CD8-positive, alpha-beta memory T cell (primary cell): ENCODE results near the gene DNAJB12. TPM values are rescaled to one million over a fixed set of nuclear protein-coding genes. Genes with fewer than 3 reads are reported as not detected.
A peak's percentile ranks its signal among the peaks of the same experiment; 100 is the strongest.

ENCODE experiments used
- CTCF ChIA-PET: fragments of 350-600 bp; sonication (Branson Sonifier 250); formaldehyde crosslinking; loops from one replicate; lab custom pipeline; 2021; ENCODE audit warnings: antibody characterized with exemption; lab: Charles Lee
- POLR2A ChIA-PET: fragments of 350-600 bp; sonication (Branson Sonifier 250); formaldehyde crosslinking; loops from one replicate; lab custom pipeline; 2021; ENCODE audit warnings: antibody characterized with exemption; lab: Charles Lee
- DNase-seq, 5 donors: peaks; one replicate each; pipeline versions ENCODE4 v3.0.0 to v3.0.0-alpha.2; 2020 to 2022; ENCODE audit warnings: mixed read lengths in 1 of 5
- H3K27ac ChIP-seq: one replicate; pipeline ENCODE4 v1.7.0; 2013; ENCODE audit warnings: low read depth, mild to moderate bottlenecking, low read length, moderate library complexity
- H3K27me3 ChIP-seq: 2 replicates; pipeline ENCODE4 v1.7.0; 2013; ENCODE audit warnings: low read length, mild to moderate bottlenecking; ENCODE audit not compliant: insufficient read depth, poor library complexity, severe bottlenecking
- H3K36me3 ChIP-seq: 2 replicates; pipeline ENCODE4 v1.7.0; 2013; ENCODE audit warnings: mild to moderate bottlenecking, low read length, moderate library complexity; ENCODE audit not compliant: insufficient read depth
- H3K4me1 ChIP-seq: 2 replicates; pipeline ENCODE4 v1.7.0; 2013; ENCODE audit warnings: mild to moderate bottlenecking, low read length, moderate library complexity; ENCODE audit not compliant: insufficient read depth
- H3K4me3 ChIP-seq: 2 replicates; pipeline ENCODE4 v1.7.0; 2013; ENCODE audit warnings: mild to moderate bottlenecking, low read length
- H3K9me3 ChIP-seq: 2 replicates; pipeline ENCODE4 v1.7.0; 2013; ENCODE audit warnings: mild to moderate bottlenecking, low read length
- H3K27ac Mint-ChIP-seq, 8 donors: one replicate each; pipeline ENCODE4 v1.8.0; 2020 to 2021; ENCODE audit warnings: mixed read lengths in 8 of 8, mild to moderate bottlenecking in 6 of 8, inconsistent platforms in 3 of 8, moderate library complexity in 3 of 8
- H3K27me3 Mint-ChIP-seq, 2 donors: one replicate each; pipeline ENCODE4 v1.8.0; 2020 to 2021; ENCODE audit warnings: mixed read lengths in 2 of 2, mild to moderate bottlenecking in 1 of 2, moderate library complexity in 1 of 2
- H3K36me3 Mint-ChIP-seq, 3 donors: one replicate each; pipeline ENCODE4 v1.8.0; 2020 to 2021; ENCODE audit warnings: mixed read lengths in 3 of 3, inconsistent platforms in 1 of 3, mild to moderate bottlenecking in 1 of 3
- H3K4me1 Mint-ChIP-seq, 3 donors: one replicate each; pipeline ENCODE4 v1.8.0; 2020 to 2021; ENCODE audit warnings: mixed read lengths in 3 of 3, inconsistent platforms in 1 of 3, mild to moderate bottlenecking in 1 of 3
- H3K4me3 Mint-ChIP-seq, 7 donors: one replicate each; pipeline ENCODE4 v1.8.0; 2020 to 2021; ENCODE audit warnings: mixed read lengths in 7 of 7, mild to moderate bottlenecking in 6 of 7, moderate library complexity in 4 of 7, inconsistent platforms in 2 of 7
- H3K9me3 Mint-ChIP-seq, 5 donors: one replicate each; pipeline ENCODE4 v1.8.0; 2020 to 2022; ENCODE audit warnings: mixed read lengths in 5 of 5, mild to moderate bottlenecking in 3 of 5, moderate library complexity in 2 of 5, inconsistent platforms in 1 of 5
- polyA plus RNA-seq: library from polyadenylated mRNA; unstranded; fragments of 300-500 nt; fragmentation: Illumina TruSeq; gene quantifications from one replicate; pipeline ENCODE4 v1.2.3, GENCODE V29; 2021
- total RNA-seq, 2 experiments: library from RNA; stranded (reverse); gene quantifications; one replicate each; pipeline ENCODE4 v1.2.3, GENCODE V29; 2021

DNAJB12 gene
- total and polyA plus RNA-seq, 3 experiments from 2014 or later, result 28.0 to 30.4 (median 29.4) TPM

GRCh38 chr10:72365106-72365895, 10.6 kb upstream of the DNAJB12 start:
- Histone ChIP-seq H3K36me3 (no peaks in the 10 kb centered on the region), H3K4me3 (no peak overlapping the region), H3K27ac (no peak overlapping the region), H3K27me3 (no peaks in the 10 kb centered on the region), H3K4me1 (peaks cover 11% of the 10 kb centered on the region), H3K9me3 (no peaks in the 10 kb centered on the region)
- DNase-seq, result no peak
- ChIA-PET POLR2A (interaction anchor here (0.7 to 1.2 kb wide), 3 partner anchors 181 to 469 kb away, joined by 3 to 5 read pairs (median 5); partner anchors contain the start of gene MCU), CTCF (interaction anchor here (0.7 to 3.4 kb wide), 12 partner anchors 9 to 696 kb away, joined by 3 to 32 read pairs (median 6); partner anchors contain the start of genes DNAJB12 and MCU)
- Mint-ChIP-seq H3K4me3 (peak overlapping the region in 2 of 7 donors; percentile 1 to 41), H3K27ac (peak overlapping the region in 4 of 8 donors; percentile 51 to 71 (median 60)), H3K4me1 (peaks cover 30 to 51% (median 39%) of the 10 kb centered on the region in 3 donors), H3K27me3 (no peaks in the 10 kb centered on the region), H3K36me3 (peaks cover 0 to 15% (median 1%) of the 10 kb centered on the region in 3 donors), H3K9me3 (no peaks in the 10 kb centered on the region)

- H3K4me3 ChIP-seq, result no peak overlapping the region
- peaks cover 10% of the 10 kb centered on the region for H3K4me1 ChIP-seq
- no peaks in the 10 kb centered on the region for H3K27me3 Mint-ChIP-seq
- H3K27me3 ChIP-seq, result no peaks in the 10 kb centered on the region
- peaks cover 24 to 42% (median 31%) of the 10 kb centered on the region in 3 donors for H3K4me1 Mint-ChIP-seq
- H3K27ac ChIP-seq, result no peak overlapping the region
- no peaks in the 10 kb centered on the region for H3K9me3 Mint-ChIP-seq
- DNase-seq, result peak; percentile 74 to 90 (median 81)
- no peaks in the 10 kb centered on the region for H3K36me3 ChIP-seq
- ChIA-PET POLR2A (interaction anchor here (0.6 to 1.2 kb wide), 3 partner anchors 261 to 470 kb away, joined by 3 to 5 read pairs (median 3); partner anchors contain the start of gene MCU), CTCF (interaction anchor here (0.7 to 3.4 kb wide), 13 partner anchors 10 to 697 kb away, joined by 3 to 32 read pairs (median 4); partner anchors contain the start of genes DNAJB12 and MCU)
- peaks cover 0 to 15% (median 1%) of the 10 kb centered on the region in 3 donors for H3K36me3 Mint-ChIP-seq
- H3K4me3 Mint-ChIP-seq, result peak overlapping the region in 6 of 7 donors; percentile 2 to 80 (median 53)
- peak overlapping the region in 6 of 8 donors; percentile 0 to 71 (median 42) for H3K27ac Mint-ChIP-seq
- H3K9me3 ChIP-seq, result no peaks in the 10 kb centered on the region
Observed at GRCh38 chr10:72364239-72364777, 9.6 kb upstream of the DNAJB12 start.

- Mint-ChIP-seq H3K27ac (peak overlapping the region in 1 of 8 donors; percentile 68), H3K9me3 (no peaks in the 10 kb centered on the region), H3K4me3 (no peak overlapping the region), H3K4me1 (peaks cover 28 to 36% (median 28%) of the 10 kb centered on the region in 3 donors), H3K36me3 (peaks cover 0 to 15% (median 0%) of the 10 kb centered on the region in 3 donors), H3K27me3 (no peaks in the 10 kb centered on the region)
- H3K4me3 ChIP-seq, result no peak overlapping the region
- ChIA-PET POLR2A (no interaction called here), CTCF (no interaction called here)
- H3K27me3 ChIP-seq, result no peaks in the 10 kb centered on the region
- H3K4me1 ChIP-seq, result peaks cover 21% of the 10 kb centered on the region
- peaks cover 4% of the 10 kb centered on the region for H3K36me3 ChIP-seq
- no peak overlapping the region for H3K27ac ChIP-seq
- no peak for DNase-seq
- H3K9me3 ChIP-seq, result no peaks in the 10 kb centered on the region
Observed at GRCh38 chr10:72356987-72357386, 2.3 kb upstream of the DNAJB12 start.

- ChIA-PET POLR2A (no interaction called here), CTCF (interaction anchor here (1.4 kb wide), 1 partner anchor 478 kb away, joined by 3 read pairs; no protein-coding TSS in a partner anchor)
- peak overlapping the region; percentile 8 to 97 (median 65) for H3K4me3 Mint-ChIP-seq
- no peak overlapping the region for H3K27ac ChIP-seq
- peak overlapping the region in 5 of 8 donors; percentile 0 to 64 (median 36) for H3K27ac Mint-ChIP-seq
- peaks cover 0 to 24% (median 1%) of the 10 kb centered on the region in 3 donors for H3K36me3 Mint-ChIP-seq
- no peaks in the 10 kb centered on the region for H3K27me3 Mint-ChIP-seq
- peaks cover 4% of the 10 kb centered on the region for H3K36me3 ChIP-seq
- H3K9me3 Mint-ChIP-seq, result no peaks in the 10 kb centered on the region
- H3K4me3 ChIP-seq, result no peak overlapping the region
- H3K4me1 ChIP-seq, result peaks cover 21% of the 10 kb centered on the region
- H3K9me3 ChIP-seq, result no peaks in the 10 kb centered on the region
- no peak for DNase-seq
- peaks cover 37 to 44% (median 37%) of the 10 kb centered on the region in 3 donors for H3K4me1 Mint-ChIP-seq
- no peaks in the 10 kb centered on the region for H3K27me3 ChIP-seq
Observed at GRCh38 chr10:72356115-72356514, 1.4 kb upstream of the DNAJB12 start.

- Mint-ChIP-seq H3K36me3 (peaks cover 0 to 32% (median 1%) of the 10 kb centered on the region in 3 donors), H3K27ac (peak overlapping the region in 7 of 8 donors; percentile 76 to 99 (median 97)), H3K27me3 (no peaks in the 10 kb centered on the region), H3K4me3 (peak overlapping the region; percentile 91 to 100 (median 99)), H3K4me1 (peaks cover 38 to 53% (median 43%) of the 10 kb centered on the region in 3 donors), H3K9me3 (no peaks in the 10 kb centered on the region)
- ChIA-PET POLR2A (interaction anchor here (0.5 to 1.4 kb wide), 4 partner anchors 23 to 518 kb away, joined by 3 to 6 read pairs (median 3); partner anchors contain the start of gene MCU), CTCF (interaction anchor here (0.7 to 3.5 kb wide), 6 partner anchors 9 to 479 kb away, joined by 3 to 23 read pairs (median 3); no protein-coding TSS in a partner anchor)
- H3K4me3 ChIP-seq, result peak overlapping the region; percentile 99
- H3K27me3 ChIP-seq, result no peaks in the 10 kb centered on the region
- H3K4me1 ChIP-seq, result peaks cover 21% of the 10 kb centered on the region
- no peak for DNase-seq
- H3K9me3 ChIP-seq, result no peaks in the 10 kb centered on the region
- H3K36me3 ChIP-seq, result peaks cover 4% of the 10 kb centered on the region
- peak overlapping the region; percentile 98 for H3K27ac ChIP-seq
Observed at GRCh38 chr10:72355214-72355555, 466 bp upstream of the DNAJB12 start.

- Histone ChIP-seq H3K4me1 (peaks cover 21% of the 10 kb centered on the region), H3K9me3 (no peaks in the 10 kb centered on the region), H3K4me3 (peak overlapping the region; percentile 99), H3K27ac (peak overlapping the region; percentile 98), H3K36me3 (peaks cover 8% of the 10 kb centered on the region), H3K27me3 (no peaks in the 10 kb centered on the region)
- H3K36me3 Mint-ChIP-seq, result peaks cover 0 to 43% (median 1%) of the 10 kb centered on the region in 3 donors
- H3K4me3 Mint-ChIP-seq, result peak overlapping the region; percentile 91 to 100 (median 99)
- POLR2A ChIA-PET, result interaction anchor here (0.5 to 1.4 kb wide), 2 partner anchors 22 to 976 kb away, joined by 3 to 5 read pairs; no protein-coding TSS in a partner anchor
- CTCF ChIA-PET, result interaction anchor here (3.5 kb wide), 1 partner anchor 11 kb away, joined by 23 read pairs; no protein-coding TSS in a partner anchor
- no peak for DNase-seq
- H3K27ac Mint-ChIP-seq, result peak overlapping the region; percentile 93 to 99 (median 97)
- peaks cover 48 to 64% (median 49%) of the 10 kb centered on the region in 3 donors for H3K4me1 Mint-ChIP-seq
- no peaks in the 10 kb centered on the region for H3K27me3 Mint-ChIP-seq
- H3K9me3 Mint-ChIP-seq, result no peaks in the 10 kb centered on the region
Observed at GRCh38 chr10:72353965-72354355, 759 bp downstream of the DNAJB12 start.

GRCh38 chr10:72353028-72353964, 1.4 kb downstream of the DNAJB12 start:
- Histone ChIP-seq H3K27me3 (no peaks in the 10 kb centered on the region), H3K9me3 (no peaks in the 10 kb centered on the region), H3K27ac (peak overlapping the region; percentile 98), H3K4me1 (peaks cover 21% of the 10 kb centered on the region), H3K4me3 (peak overlapping the region; percentile 99), H3K36me3 (peaks cover 12% of the 10 kb centered on the region)
- Mint-ChIP-seq H3K4me1 (peaks cover 49 to 65% (median 53%) of the 10 kb centered on the region in 3 donors), H3K27ac (peak overlapping the region in 7 of 8 donors; percentile 68 to 99 (median 96)), H3K9me3 (no peaks in the 10 kb centered on the region), H3K36me3 (peaks cover 0 to 49% (median 1%) of the 10 kb centered on the region in 3 donors), H3K27me3 (no peaks in the 10 kb centered on the region), H3K4me3 (peak overlapping the region; percentile 91 to 100 (median 99))
- ChIA-PET CTCF (interaction anchor here (1.4 to 3.5 kb wide), 2 partner anchors 11 to 17 kb away, joined by 3 to 23 read pairs; no protein-coding TSS in a partner anchor), POLR2A (no interaction called here)
- no peak for DNase-seq
